HK-2 (cell line): ENCODE results near the gene PTPRN2.

Experiments
- DNase-seq: peaks from one replicate; pipeline ENCODE4 v3.0.0-alpha.2; 2018; ENCODE audit not compliant: unreplicated experiment

PTPRN2 gene

GRCh38 chr7:158135931-158136330 lies 451.7 kb downstream of the PTPRN2 start:
- DNase-seq, result no peak

- no peak for DNase-seq
These were observed 452.8 kb downstream of the PTPRN2 start for GRCh38 chr7:158134824-158135223.

GRCh38 chr7:158133515-158134271 lies 453.9 kb downstream of the PTPRN2 start:
- DNase-seq, result no peak

- no peak for DNase-seq
These were observed 454.6 kb downstream of the PTPRN2 start for GRCh38 chr7:158133057-158133456.

GRCh38 chr7:158130023-158130409 lies 457.6 kb downstream of the PTPRN2 start:
- no peak for DNase-seq

DNA sequence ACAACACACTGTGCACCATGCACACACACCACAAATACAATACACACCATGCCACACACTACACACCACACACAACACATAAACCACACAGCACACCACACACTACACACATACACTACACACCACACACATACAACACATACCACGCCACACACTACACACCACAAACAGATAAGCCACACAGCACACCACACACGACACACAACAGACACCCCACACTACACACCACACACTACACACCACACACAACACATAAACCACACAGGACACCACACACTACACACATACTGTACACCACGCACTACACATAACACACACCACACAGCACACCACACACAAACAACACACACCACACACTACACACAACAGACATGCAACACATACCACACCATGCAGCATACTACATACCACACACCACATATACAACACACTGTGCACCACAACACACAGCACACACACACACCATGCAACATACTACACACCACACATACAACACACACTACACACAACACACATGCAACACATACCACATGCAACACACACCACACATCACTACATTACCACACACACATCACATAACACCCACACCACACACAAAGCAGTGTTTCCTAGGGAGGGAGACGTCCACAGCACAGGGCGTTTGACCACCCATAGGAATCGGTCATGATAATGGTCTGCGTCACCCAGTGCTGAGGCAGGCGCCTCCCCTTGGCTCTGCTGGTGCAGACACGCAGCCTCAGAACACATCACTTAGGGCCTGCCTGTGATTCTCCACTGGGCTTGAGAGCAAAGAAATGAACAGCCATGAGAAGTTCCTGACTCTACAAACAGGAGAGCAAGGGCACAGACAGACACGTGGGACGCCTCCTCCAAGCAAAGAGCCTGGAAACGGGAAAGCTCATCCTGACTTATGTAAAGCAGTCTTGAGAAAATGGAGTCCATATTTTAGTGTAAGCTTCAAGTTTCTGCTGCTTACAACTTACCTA lies 458.3 kb downstream of the PTPRN2 start:
- DNase-seq, result no peak

GRCh38 chr7:158128572-158128971 lies 459.1 kb downstream of the PTPRN2 start:
- no peak for DNase-seq

DNA sequence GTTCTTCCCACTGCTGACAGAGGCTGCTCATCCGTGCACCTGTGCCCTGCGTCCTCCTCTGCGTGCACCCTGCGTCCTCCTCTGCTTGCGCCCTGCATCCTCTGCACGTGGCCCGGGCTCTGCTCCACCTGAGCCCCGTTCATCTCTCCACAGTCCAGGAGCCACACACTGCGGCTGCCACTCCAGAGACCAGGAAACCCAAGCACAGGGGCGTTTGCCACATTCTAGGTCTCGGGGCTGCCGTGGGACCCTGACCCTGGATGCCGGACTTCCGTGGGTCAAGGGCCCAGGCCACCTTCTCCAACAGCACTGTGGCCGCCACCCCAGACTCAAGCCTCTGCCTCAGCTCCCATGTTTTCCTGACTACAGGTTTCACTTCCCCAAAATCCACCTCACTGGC lies 460.4 kb downstream of the PTPRN2 start:
- no peak for DNase-seq

DNA sequence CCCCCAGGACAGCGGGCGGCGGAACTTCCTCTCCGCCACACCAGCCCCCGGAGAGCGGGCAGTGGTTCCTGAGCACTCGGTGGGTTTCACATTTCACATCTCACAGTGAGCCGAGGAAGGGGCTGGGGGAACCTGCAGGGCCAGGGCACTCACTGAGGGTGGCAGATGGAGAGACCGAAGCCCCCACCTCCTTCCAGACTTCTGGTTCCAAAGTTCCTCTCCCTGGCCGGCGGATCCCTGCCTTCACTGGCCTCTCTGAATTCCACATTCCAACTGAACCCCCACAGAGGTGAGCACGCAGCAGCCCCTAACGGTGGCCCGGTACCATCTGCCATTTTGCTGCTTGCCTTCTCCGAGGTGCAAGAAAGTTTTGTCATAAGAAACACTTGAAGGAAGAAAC lies 461.0 kb downstream of the PTPRN2 start:
- DNase-seq, result no peak

DNA sequence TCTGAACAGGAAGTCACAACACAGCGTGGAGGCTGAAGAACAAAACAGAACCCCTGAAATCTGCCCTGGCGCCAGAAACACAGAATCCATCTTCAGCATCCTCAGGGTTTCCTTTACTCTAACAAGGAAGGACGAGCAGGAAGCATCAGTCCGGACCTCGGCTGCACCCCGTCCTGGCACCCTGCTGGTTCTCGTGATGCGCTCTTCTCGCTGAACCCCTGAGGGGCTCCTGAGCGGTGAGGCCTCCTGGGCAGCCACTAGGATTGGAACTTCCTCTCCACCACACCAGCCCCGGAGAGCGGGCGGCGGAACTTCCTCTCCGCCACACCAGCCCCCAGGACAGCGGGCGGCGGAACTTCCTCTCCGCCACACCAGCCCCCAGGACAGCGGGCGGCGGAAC lies 461.9 kb downstream of the PTPRN2 start:
- DNase-seq, result no peak

GRCh38 chr7:158125091-158125490 lies 462.5 kb downstream of the PTPRN2 start:
- no peak for DNase-seq

- DNase-seq, result no peak
These were observed 462.9 kb downstream of the PTPRN2 start for GRCh38 chr7:158124671-158125079.

- no peak for DNase-seq
These were observed 463.9 kb downstream of the PTPRN2 start for GRCh38 chr7:158123753-158124152.

DNA sequence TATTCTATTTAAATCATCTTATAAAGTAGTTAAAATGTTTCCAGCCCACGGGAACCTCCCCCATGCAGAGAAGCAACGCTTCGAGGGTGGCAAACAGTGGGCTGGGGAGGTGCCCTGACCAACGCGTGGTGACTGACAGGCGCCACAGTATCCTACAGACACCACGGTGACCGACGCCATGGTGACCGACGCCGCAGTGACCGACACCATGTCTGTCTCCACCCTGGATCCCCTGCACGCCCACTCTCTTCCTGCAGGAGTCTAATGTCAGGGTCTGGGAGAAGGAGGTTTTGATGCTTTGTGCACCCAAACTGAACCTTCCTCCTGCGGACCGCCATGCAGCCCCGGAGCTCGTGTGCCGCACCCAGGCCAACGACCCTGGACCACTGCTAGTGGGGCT lies 464.4 kb downstream of the PTPRN2 start:
- no peak for DNase-seq

DNA sequence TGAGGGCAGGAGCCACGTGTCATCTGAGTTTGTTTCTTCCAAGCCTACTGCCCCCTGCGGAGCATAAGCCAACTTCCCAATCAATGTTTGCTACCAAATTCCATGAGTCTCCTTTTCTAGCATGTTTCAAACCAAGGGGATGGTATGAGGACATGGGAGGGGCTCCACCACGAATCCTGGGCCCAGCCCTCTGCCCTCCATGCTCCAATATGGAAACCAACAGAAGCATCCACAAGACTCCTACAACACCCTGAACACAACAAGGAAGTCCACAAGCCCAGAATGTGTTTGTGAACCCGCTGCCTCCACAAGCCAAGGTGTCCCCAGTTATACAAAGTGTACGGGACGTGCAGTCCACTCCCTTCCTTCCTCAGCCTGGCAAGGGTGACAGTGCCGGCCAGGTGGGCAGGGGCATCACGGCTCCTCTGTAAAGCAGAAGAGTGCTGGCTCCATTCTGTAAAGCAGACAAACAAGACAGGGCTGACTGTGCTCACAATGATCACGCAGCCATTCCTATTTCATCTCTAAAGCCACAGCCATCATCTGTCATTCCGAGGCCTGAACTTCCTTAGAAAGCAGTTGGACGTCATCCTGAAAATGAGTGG lies 466.1 kb downstream of the PTPRN2 start:
- DNase-seq, result no peak

GRCh38 chr7:158120716-158121115 lies 466.9 kb downstream of the PTPRN2 start:
- no peak for DNase-seq

DNA sequence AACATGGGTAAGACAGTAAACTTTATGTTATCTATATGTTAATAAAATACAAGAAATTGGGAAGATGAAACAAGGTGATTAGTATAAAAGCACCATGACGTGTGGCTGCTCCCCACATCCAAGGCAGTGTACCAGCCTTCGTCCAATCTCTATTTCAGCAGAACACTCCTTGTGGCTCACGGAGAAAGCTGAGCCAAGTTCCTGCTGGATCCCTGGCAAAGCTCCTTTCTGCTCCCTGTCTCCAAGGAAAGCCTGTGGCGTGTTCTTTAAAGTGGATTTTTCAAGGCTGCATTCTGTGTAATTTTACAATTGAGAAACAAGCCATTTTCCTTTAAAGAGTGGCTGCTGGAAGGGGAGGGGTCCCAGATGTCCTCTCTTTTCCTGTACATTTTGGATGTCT lies 467.3 kb downstream of the PTPRN2 start:
- DNase-seq, result no peak

DNA sequence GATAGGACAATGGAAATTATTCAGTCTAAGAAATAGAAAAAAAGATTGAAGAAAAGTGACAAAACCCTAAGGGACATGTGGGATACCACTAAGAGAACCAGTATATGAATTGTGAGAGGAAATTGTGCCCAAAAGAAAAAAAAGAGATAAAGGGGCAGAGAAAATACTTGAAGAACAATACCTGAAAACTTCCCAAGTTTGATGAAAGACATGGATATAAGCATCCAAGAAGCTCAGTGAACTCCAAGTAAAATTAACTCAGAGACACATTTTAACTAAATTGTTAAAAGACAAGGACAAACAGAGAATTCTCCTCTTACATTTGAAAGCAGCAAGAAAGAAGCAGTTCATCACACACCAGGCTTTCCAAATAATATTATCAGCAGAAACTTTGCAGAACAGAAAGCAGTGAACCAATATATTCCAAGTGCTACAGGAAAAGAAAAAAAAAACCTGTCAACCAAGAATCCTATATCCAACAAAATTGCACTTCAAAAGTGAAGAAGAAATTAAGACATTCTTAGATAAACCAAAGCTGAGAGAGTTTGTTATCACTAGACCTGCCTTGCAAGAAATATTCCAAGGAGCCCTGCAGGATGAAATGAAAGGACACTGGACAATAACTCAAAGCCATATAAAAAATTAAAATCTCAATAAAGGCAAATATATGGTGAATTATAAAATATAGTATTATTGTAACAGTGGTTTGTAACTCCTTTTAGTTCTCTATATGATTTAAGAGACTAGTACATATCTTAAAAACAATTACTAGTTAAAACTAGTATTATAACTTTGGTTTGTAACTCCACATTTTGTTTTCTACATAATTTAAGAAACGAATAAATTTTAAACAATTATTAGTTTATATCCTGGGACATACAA lies 470.0 kb downstream of the PTPRN2 start:
- DNase-seq, result no peak

DNA sequence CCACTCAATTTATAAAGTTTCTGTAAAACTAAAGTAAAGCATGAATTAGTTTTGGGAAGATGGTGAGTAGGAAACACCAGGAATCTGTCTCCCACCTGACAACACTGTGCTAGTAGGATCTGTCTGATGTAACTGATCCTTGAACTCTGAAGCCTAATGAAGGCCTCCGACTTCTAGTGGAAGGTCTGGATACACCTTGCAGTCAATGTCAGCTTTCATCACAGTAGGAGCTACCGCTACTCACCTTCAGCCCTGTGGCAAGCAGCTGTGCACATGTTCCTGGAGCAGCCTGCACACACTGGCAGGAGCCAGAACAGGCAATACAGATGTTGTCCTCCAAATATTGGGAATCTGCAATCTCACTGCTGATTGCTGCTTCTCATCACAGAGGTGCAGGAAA lies 471.4 kb downstream of the PTPRN2 start:
- DNase-seq, result no peak

- no peak for DNase-seq
These were observed 473.4 kb downstream of the PTPRN2 start for GRCh38 chr7:158114056-158114850.
